Bone marrow (tissue), 2 donors: ENCODE measurements around the gene FAM149B1.
"Not testable (repeated sequence)": the region's sequence is repeated elsewhere in the genome, so short reads cannot be mapped to it uniquely, and the experiment has no call there.

Experiments used
- DNase-seq, 2 donors: peaks; one replicate each; lab custom pipeline; 2025; lab: John Stamatoyannopoulos, UW

The FAM149B1 gene

GRCh38 chr10:73167783-73168464, at the start of gene FAM149B1, which contains the start of gene ECD:
Gene FAM149B1 (plus strand): TSS chr10:73168119. CDS start chr10:73168340, 221 bp downstream.
Gene ECD (minus strand): TSS chr10:73168008. CDS start chr10:73163937, 4,071 bp downstream.
- DNase-seq, result peak; percentile 86 to 88

GRCh38 chr10:73119457-73119856, 48.5 kb upstream of the FAM149B1 start:
- DNase-seq, result no peak

GRCh38 chr10:73119952-73120351, 48.0 kb upstream of the FAM149B1 start:
- DNase-seq, result no peak

- no peak for DNase-seq
Observed at GRCh38 chr10:73126343-73126742, 41.6 kb upstream of the FAM149B1 start.

GRCh38 chr10:73131301-73131700, 36.6 kb upstream of the FAM149B1 start:
- DNase-seq, result no peak

GRCh38 chr10:73131913-73132686, 35.8 kb upstream of the FAM149B1 start:
- no peak for DNase-seq

- no peak for DNase-seq
Observed at GRCh38 chr10:73134727-73135126, 33.2 kb upstream of the FAM149B1 start.

GRCh38 chr10:73136627-73137026, 31.3 kb upstream of the FAM149B1 start:
- no peak for DNase-seq

GRCh38 chr10:73139251-73139650, 28.7 kb upstream of the FAM149B1 start:
- no peak for DNase-seq

GRCh38 chr10:73141603-73142002, 26.3 kb upstream of the FAM149B1 start:
- DNase-seq, result no peak

- not testable (repeated sequence) for DNase-seq
Observed at GRCh38 chr10:73150633-73151413, 17.1 kb upstream of the FAM149B1 start.

GRCh38 chr10:73152009-73152408, 15.9 kb upstream of the FAM149B1 start:
- DNase-seq, result no peak

- no peak for DNase-seq
Observed at GRCh38 chr10:73156054-73156453, 11.9 kb upstream of the FAM149B1 start.

GRCh38 chr10:73159038-73159648, 8.8 kb upstream of the FAM149B1 start:
- DNase-seq, result peak in 1 of 2 donors; percentile 59

GRCh38 chr10:73161079-73161478, 6.8 kb upstream of the FAM149B1 start:
- DNase-seq, result no peak

- no peak for DNase-seq
Observed at GRCh38 chr10:73161662-73162061, 6.3 kb upstream of the FAM149B1 start.

- DNase-seq, result no peak
Observed at GRCh38 chr10:73163096-73163495, 4.8 kb upstream of the FAM149B1 start.

GRCh38 chr10:73166972-73167371, 947 bp upstream of the FAM149B1 start:
- DNase-seq, result no peak

- DNase-seq, result no peak
Observed at GRCh38 chr10:73167458-73167782, 499 bp upstream of the FAM149B1 start.

- DNase-seq, result no peak
Observed at GRCh38 chr10:73168465-73168803, 515 bp downstream of the FAM149B1 start.

- DNase-seq, result no peak
Observed at GRCh38 chr10:73169320-73169719, 1.4 kb downstream of the FAM149B1 start.

GRCh38 chr10:73172867-73173266, 4.9 kb downstream of the FAM149B1 start:
- DNase-seq, result no peak
